IMR-90 (cell line): Measurements from ENCODE around the gene LRRTM4. TPM values are rescaled to one million over a fixed set of nuclear protein-coding genes. Genes with fewer than 3 reads are reported as not detected.

Source experiments
- ATAC-seq: fragments of 200-7000 bp; cut with Tn5 transposase; 2 replicates; pipeline ENCODE4 v1.9.1; 2020; ENCODE audit warnings: low read depth, mild to moderate bottlenecking, moderate library complexity
- BruUV-seq: library from RNA; stranded (reverse); fragments of 400-500 nt; replicated peaks from 2 replicates; lab custom pipeline; 2021; lab: Mats Ljungman, UMichigan
- CTCF ChIA-PET: fragments of 300-600 bp; formaldehyde crosslinking; extraction: SDS; loops from one replicate; lab custom pipeline; 2021; ENCODE audit warnings: antibody characterized with exemption; lab: Yijun Ruan, JAX
- POLR2A ChIA-PET: fragments of 300-600 bp; sonication (Branson Sonifier 250); formaldehyde crosslinking; loops from one replicate; lab custom pipeline; 2022; ENCODE audit warnings: antibody characterized with exemption; ENCODE audit not compliant: unreplicated experiment; lab: Charles Lee
- DNase-seq: peaks from one replicate; pipeline ENCODE4 v3.0.0; 2013
- H2AFZ ChIP-seq: replicated peaks from 2 replicates; pipeline ENCODE3; 2013; ENCODE audit warnings: low read length, mild to moderate bottlenecking; ENCODE audit not compliant: poor library complexity
- H2AK5ac ChIP-seq: 2 replicates; pipeline ENCODE4 v1.6.1; 2013; ENCODE audit warnings: low read depth, low read length, inconsistent platforms
- H2AK9ac ChIP-seq: replicated peaks from 2 replicates; pipeline ENCODE3; 2013; ENCODE audit warnings: mild to moderate bottlenecking, low read depth, low read length, moderate library complexity; ENCODE audit not compliant: poor library complexity
- H2BK120ac ChIP-seq: 2 replicates; pipeline ENCODE4 v1.6.1; 2013; ENCODE audit warnings: low read depth, low read length, inconsistent platforms
- H2BK15ac ChIP-seq: 3 replicates; pipeline ENCODE4 v1.6.1; 2013; ENCODE audit warnings: low read depth, low read length, inconsistent platforms
- H2BK20ac ChIP-seq: 2 replicates; pipeline ENCODE4 v1.6.1; 2013; ENCODE audit warnings: low read depth, mild to moderate bottlenecking, inconsistent platforms, low read length, moderate library complexity
- H2BK5ac ChIP-seq: 2 replicates; pipeline ENCODE4 v1.6.1; 2013; ENCODE audit warnings: mild to moderate bottlenecking, low read depth, low read length, inconsistent platforms; ENCODE audit not compliant: poor library complexity, severe bottlenecking
- H3K14ac ChIP-seq: replicated peaks from 2 replicates; pipeline ENCODE4 v1.6.1; 2013; ENCODE audit warnings: low read depth, low read length, inconsistent platforms
- H3K18ac ChIP-seq: 2 replicates; pipeline ENCODE4 v1.6.1; 2013; ENCODE audit warnings: low read depth, low read length, control low read depth
- H3K23ac ChIP-seq: 2 replicates; pipeline ENCODE4 v1.6.1; 2013; ENCODE audit warnings: low read depth, low read length, inconsistent platforms
- H3K27ac ChIP-seq: 2 replicates; pipeline ENCODE4 v1.5.1; 2013; ENCODE audit warnings: mild to moderate bottlenecking, control low read depth, low read length; ENCODE audit not compliant: insufficient read depth
- H3K27me3 ChIP-seq: 2 replicates; pipeline ENCODE4 v1.6.1; 2013; ENCODE audit warnings: low read length; ENCODE audit not compliant: control insufficient read depth, insufficient read depth
- H3K36me3 ChIP-seq: 2 replicates; pipeline ENCODE4 v1.6.1; 2013; ENCODE audit warnings: low read length, mixed read lengths; ENCODE audit not compliant: control insufficient read depth, insufficient read depth
- H3K4ac ChIP-seq: 2 replicates; pipeline ENCODE4 v1.6.1; 2013; ENCODE audit warnings: low read depth, low read length, inconsistent platforms
- H3K4me1 ChIP-seq: 2 replicates; pipeline ENCODE4 v1.6.1; 2013; ENCODE audit warnings: low read length, mixed read lengths; ENCODE audit not compliant: control insufficient read depth, insufficient read depth
- H3K4me2 ChIP-seq: 2 replicates; pipeline ENCODE4 v1.6.1; 2013; ENCODE audit warnings: low read depth, mild to moderate bottlenecking, control low read depth, low read length, moderate library complexity
- H3K4me3 ChIP-seq: 2 replicates; pipeline ENCODE4 v1.5.1; 2013; ENCODE audit warnings: low read depth, mild to moderate bottlenecking, control low read depth, low read length, moderate library complexity; ENCODE audit not compliant: insufficient read depth
- H3K56ac ChIP-seq: 2 replicates; pipeline ENCODE4 v1.6.1; 2013; ENCODE audit warnings: low read length, inconsistent platforms; ENCODE audit not compliant: insufficient read depth; ENCODE audit errors: extremely low read depth
- H3K79me1 ChIP-seq, 2 experiments: 2 replicates each; pipeline ENCODE4 v1.6.1; 2013; ENCODE audit warnings: low read length in 2 of 2, inconsistent platforms in 1 of 2, low read depth in 1 of 2
- H3K9ac ChIP-seq: 2 replicates; pipeline ENCODE4 v1.6.1; 2013; ENCODE audit warnings: low read depth, low read length, control low read depth
- H3K9me1 ChIP-seq: 2 replicates; pipeline ENCODE4 v1.6.1; 2013; ENCODE audit warnings: low read length, inconsistent platforms; ENCODE audit not compliant: insufficient read depth
- H3K9me3 ChIP-seq: 2 replicates; pipeline ENCODE4 v1.6.1; 2013; ENCODE audit warnings: low read length; ENCODE audit not compliant: control insufficient read depth, insufficient read depth
- H4K20me1 ChIP-seq: 2 replicates; pipeline ENCODE4 v1.6.1; 2013; ENCODE audit warnings: low read length, inconsistent platforms; ENCODE audit not compliant: insufficient read depth
- H4K5ac ChIP-seq: 2 replicates; pipeline ENCODE4 v1.6.1; 2013; ENCODE audit warnings: mild to moderate bottlenecking, low read depth, low read length, control low read depth
- H4K8ac ChIP-seq, 2 experiments: 2 replicates each; pipeline ENCODE4 v1.6.1; 2013; ENCODE audit warnings: low read depth in 2 of 2, low read length in 2 of 2, control low read depth in 1 of 2, inconsistent platforms in 1 of 2
- H4K91ac ChIP-seq: 2 replicates; pipeline ENCODE4 v1.6.1; 2013; ENCODE audit warnings: low read depth, low read length, inconsistent platforms; ENCODE audit not compliant: insufficient read depth
- WGBS, 2 experiments: methylation state at CpG; one replicate each; pipeline versions ENCODE4 v1.1.5 to v1.1.7; 2013; ENCODE audit warnings: missing lambda C conversion rate in 2 of 2; ENCODE audit not compliant: insufficient read length in 1 of 2; ENCODE audit errors: extremely low coverage in 2 of 2; 5-methylcytosine and 5-hydroxymethylcytosine counted together
- dilution Hi-C: fragments of 300-500 bp; cut with HindIII; formaldehyde crosslinking; loops from one replicate; pipeline ENCODE4 v1.14.3; 2018; ENCODE audit warnings: low sequenced_read_pairs; ENCODE audit not compliant: unreplicated experiment
- in situ Hi-C: fragments of 300-500 bp; cut with MboI; formaldehyde crosslinking; loops from 3 replicates; pipeline ENCODE4 v1.14.3; 2019; ENCODE audit warnings: low sequenced_read_pairs, inconsistent platforms, mixed read lengths
- intact Hi-C: fragments of 100-400 bp; cut with micrococcal nuclease; formaldehyde crosslinking; loops from 2 replicates; pipeline ENCODE4 v1.10.0; 2022
- polyA plus RNA-seq, 3 experiments: library from polyadenylated mRNA; depleted of rRNA; stranded (reverse); fragments of >200 nt; gene quantifications; 2 replicates each; pipeline ENCODE4 v1.2.3, GENCODE V29; 2012; ENCODE audit warnings: low replicate concordance in 1 of 3
- total RNA-seq: library from RNA; depleted of rRNA; stranded (reverse); fragments of >200 nt; gene quantifications from 2 replicates; pipeline ENCODE4 v1.2.3, GENCODE V29; 2012
- TF ChIP-seq, protein P1 (sequence below): fragments of 150-350 bp; IDR thresholded peaks from 2 replicates; pipeline ENCODE4 v1.6.1; 2016; ENCODE audit warnings: low read depth, mild to moderate bottlenecking, low read length, moderate library complexity, borderline replicate concordance

LRRTM4 gene
- total and polyA plus RNA-seq, 2 of the 4 experiments (the other 2 are of a cell fraction), result not detected

DNA sequence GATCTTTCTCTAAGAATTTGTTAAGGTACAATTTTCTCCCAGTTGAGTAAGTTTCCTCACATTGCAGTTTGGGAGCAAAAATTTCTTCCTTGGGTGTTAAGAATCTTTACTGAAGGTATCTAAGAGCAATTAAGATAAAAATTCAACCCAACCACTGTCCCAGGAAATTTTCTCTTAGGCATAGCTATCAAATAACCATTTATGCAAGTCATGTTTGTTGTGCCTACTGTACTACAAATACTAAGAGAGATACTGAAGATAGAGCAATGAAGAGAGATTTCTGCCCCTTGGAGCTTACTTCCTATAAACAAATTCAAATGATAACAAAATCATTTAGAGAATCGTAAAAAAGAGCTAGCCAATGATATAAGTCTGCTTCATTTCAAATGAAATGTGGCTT lies 402.8 kb downstream of the LRRTM4 start:
- no peak overlapping the region for H2AFZ ChIP-seq
- no peak overlapping the region for H3K18ac ChIP-seq
- no peak overlapping the region for H3K23ac ChIP-seq
- no peak overlapping the region for H4K91ac ChIP-seq
- H4K5ac ChIP-seq, result no peak overlapping the region
- WGBS, 2 experiments, result no CpG with 5 or more reads among the region's 1 CpG
- no peak overlapping the region for H3K4me3 ChIP-seq
- H2AK9ac ChIP-seq, result no peak overlapping the region
- H3K9me1 ChIP-seq, result no peaks in the 10 kb centered on the region
- H3K56ac ChIP-seq, result no peak overlapping the region
- no peak overlapping the region for H3K14ac ChIP-seq
- no peaks in the 10 kb centered on the region for H3K4me1 ChIP-seq
- no peak overlapping the region for H4K8ac ChIP-seq
- DNase-seq (no peak), ATAC-seq (no peak)
- H3K27ac ChIP-seq, result no peak overlapping the region
- in situ Hi-C loops, result no loop called here
- H3K9me3 ChIP-seq, result no peaks in the 10 kb centered on the region
- no peaks in the 10 kb centered on the region for H4K20me1 ChIP-seq
- H3K4ac ChIP-seq, result no peak overlapping the region
- H2BK5ac ChIP-seq, result no peak overlapping the region
- H3K36me3 ChIP-seq, result no peaks in the 10 kb centered on the region
- intact Hi-C loops, result no loop called here
- TF ChIP-seq, protein P1, sequence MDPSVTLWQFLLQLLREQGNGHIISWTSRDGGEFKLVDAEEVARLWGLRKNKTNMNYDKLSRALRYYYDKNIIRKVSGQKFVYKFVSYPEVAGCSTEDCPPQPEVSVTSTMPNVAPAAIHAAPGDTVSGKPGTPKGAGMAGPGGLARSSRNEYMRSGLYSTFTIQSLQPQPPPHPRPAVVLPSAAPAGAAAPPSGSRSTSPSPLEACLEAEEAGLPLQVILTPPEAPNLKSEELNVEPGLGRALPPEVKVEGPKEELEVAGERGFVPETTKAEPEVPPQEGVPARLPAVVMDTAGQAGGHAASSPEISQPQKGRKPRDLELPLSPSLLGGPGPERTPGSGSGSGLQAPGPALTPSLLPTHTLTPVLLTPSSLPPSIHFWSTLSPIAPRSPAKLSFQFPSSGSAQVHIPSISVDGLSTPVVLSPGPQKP, result no peak
- no peaks in the 10 kb centered on the region for H3K79me1 ChIP-seq
- no peak overlapping the region for H3K9ac ChIP-seq
- H2BK120ac ChIP-seq, result no peak overlapping the region
- POLR2A ChIA-PET, result no interaction called here
- no peak overlapping the region for H2BK15ac ChIP-seq
- H3K4me2 ChIP-seq, result no peak overlapping the region
- CTCF ChIA-PET, result no interaction called here
- BruUV-seq, result no TSS peak
- no peak overlapping the region for H2AK5ac ChIP-seq
- H2BK20ac ChIP-seq, result no peak overlapping the region
- H3K27me3 ChIP-seq, result no peaks in the 10 kb centered on the region
- dilution Hi-C loops, result no loop called here
